Posterior vena cava (tissue), 2 donors: ENCODE results near the gene CKAP5. TPM values are rescaled to one million over a fixed set of nuclear protein-coding genes. Genes with fewer than 3 reads are reported as not detected.
"Not testable (repeated sequence)": the region's sequence is repeated elsewhere in the genome, so short reads cannot be mapped to it uniquely, and the experiment has no call there.

Source experiments
- DNase-seq: peaks from one replicate; pipeline ENCODE4 v3.0.0-alpha.2; 2020; ENCODE audit warnings: low spot score
- intact Hi-C, 2 donors: fragments of 100-400 bp; cut with DNase I; formaldehyde crosslinking; loops; one replicate each; pipeline versions ENCODE4 v1.14.1 to v1.14.2; 2022 to 2023
- total RNA-seq, 2 donors: library from RNA; stranded (reverse); fragmentation: NEBNext Ultra II Directional; extraction: Animal tissue kit (Norgen Biotek cat#: 25700); gene quantifications; one replicate each; pipeline ENCODE4 v1.2.1, GENCODE V29; 2021
- donor health status: DM: yes; HTN: yes; CAD: no.
- donor health status: DM: yes; HTN: yes; CAD: no.

The CKAP5 gene
- total RNA-seq, 2 donors from 2014 or later: 56.8 to 66.4 TPM

GRCh38 chr11:46801694-46802470 lies 44.2 kb downstream of the CKAP5 start:
- intact Hi-C loops: no loop called here

GRCh38 chr11:46800177-46800576 lies 45.9 kb downstream of the CKAP5 start:
- intact Hi-C loops: no loop called here
- DNase-seq: no peak

More at GRCh38 chr11:46801694-46802470, 44.2 kb downstream of the CKAP5 start:
- DNase-seq: no peak

DNA sequence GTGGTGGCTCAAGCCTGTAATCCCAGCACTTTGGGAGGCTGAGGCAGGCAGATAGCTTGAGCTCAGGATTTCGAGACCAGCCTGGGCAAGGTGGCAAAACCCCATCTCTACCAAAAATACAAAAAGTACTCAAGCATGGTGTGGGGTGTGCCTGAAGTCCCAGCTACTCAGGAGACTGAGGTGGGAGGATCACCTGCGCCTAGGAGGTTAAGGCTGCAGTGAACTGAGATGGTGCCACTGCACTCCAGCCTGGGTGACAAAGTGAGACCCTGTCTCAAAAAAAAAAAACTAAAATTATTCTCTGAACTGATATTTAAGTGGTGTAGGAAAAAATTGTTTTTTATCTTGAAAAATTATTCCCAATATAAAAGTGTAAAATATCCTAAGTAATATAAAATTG lies 46.4 kb downstream of the CKAP5 start:
- DNase-seq, intact Hi-C loops: not testable (repeated sequence)

DNA sequence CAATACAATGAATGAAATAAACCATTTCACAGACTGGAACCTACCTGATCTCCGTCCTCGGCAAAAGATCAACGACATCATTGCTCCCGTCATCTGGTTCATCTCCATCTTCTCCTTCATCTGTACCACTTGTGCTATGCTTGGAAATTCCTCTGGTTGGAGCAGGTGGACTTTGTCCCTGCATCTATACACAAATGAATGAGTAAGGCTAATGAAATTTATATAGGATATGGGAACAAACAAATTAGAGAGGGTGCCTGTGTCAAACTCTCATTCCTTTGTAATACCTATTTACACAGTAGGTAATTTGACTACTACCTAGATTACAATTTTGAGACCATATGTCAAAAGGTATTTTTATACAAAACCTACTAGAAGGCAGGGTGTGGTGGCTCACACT lies 67.7 kb downstream of the CKAP5 start:
- intact Hi-C loops: no loop called here

DNA sequence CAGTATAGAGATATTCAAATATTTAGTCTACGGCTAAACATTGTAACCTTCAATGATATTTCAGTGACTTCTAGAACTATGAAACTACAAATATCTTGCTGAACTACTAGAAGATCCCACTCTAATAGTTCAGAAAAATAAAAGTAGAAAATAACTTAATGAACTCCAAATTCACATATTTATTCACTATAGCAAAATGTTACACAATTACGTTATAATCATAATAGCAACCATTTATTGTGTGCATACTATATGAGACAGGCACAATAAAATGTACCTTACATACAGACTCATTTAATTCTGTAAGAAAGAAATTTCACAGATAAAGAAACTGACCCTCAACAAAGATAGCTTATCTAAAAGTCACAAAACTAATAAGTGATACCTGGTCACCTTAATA lies 69.2 kb downstream of the CKAP5 start:
- DNase-seq: no peak
- intact Hi-C loops: no loop called here

More for the DNA sequence above, 67.7 kb downstream of the CKAP5 start:
- DNase-seq: no peak

DNA sequence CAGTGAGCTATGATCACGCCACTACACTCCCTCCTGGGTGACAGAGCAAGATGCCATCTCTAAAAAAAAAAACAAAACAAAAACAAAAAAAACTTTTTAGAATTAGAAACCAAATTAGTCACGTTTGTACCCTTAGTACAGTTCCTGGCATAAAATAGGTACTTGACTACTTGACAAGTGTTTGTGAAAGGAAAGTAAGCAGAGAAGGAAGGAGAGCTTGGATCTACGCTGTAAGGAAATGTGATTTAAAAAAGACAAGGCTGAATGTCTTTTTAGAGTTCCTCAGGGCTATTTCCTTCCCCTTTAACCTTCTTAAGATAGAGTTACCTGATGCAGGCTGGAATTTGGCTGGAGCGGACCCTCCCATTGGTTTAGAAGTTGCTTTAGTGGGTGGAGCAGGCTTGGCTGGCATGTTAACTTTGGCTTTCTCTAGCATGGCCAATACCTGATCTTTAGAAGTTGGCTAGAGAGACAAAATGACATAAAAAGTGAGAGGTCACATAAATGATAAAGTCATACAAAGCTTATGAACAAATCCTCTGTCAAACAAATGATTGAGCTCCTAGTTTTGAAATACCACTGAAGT lies 76.4 kb downstream of the CKAP5 start:
- intact Hi-C loops: no loop called here
- DNase-seq: no peak

- intact Hi-C loops: no loop called here
- no peak for DNase-seq
Measured at GRCh38 chr11:46766656-46767055, 79.4 kb downstream of the CKAP5 start.

- intact Hi-C loops: no loop called here
- DNase-seq: no peak
Measured at GRCh38 chr11:46762248-46762647, 83.8 kb downstream of the CKAP5 start.

DNA sequence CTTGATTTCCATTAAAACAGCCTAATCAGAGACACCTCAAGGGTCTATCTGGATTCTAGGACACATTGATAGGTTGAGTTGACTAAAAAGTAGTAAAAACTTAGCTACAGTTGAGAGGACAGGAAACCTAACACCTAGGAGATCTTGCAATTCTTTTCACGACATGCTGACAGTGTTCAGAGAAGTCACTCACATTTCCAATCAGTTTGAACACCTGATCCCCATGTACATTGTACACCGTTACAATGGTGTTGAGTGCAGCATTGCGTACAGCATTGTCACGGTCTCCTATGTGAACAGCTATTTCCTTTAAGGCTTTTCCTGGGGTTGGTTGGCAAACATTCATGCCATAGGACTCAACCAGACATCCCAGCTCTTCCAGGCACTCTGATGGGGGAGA lies 84.3 kb downstream of the CKAP5 start:
- intact Hi-C loops: no loop called here
- DNase-seq: no peak

GRCh38 chr11:46760429-46761128 lies 85.5 kb downstream of the CKAP5 start:
- intact Hi-C loops: no loop called here
- DNase-seq: no peak

GRCh38 chr11:46759196-46759595 lies 86.9 kb downstream of the CKAP5 start:
- no peak for DNase-seq
- intact Hi-C loops: no loop called here

GRCh38 chr11:46755962-46756361 lies 90.1 kb downstream of the CKAP5 start:
- intact Hi-C loops: no loop called here
- DNase-seq: no peak

- no peak for DNase-seq
- intact Hi-C loops: no loop called here
Measured at GRCh38 chr11:46747150-46747549, 98.9 kb downstream of the CKAP5 start.

DNA sequence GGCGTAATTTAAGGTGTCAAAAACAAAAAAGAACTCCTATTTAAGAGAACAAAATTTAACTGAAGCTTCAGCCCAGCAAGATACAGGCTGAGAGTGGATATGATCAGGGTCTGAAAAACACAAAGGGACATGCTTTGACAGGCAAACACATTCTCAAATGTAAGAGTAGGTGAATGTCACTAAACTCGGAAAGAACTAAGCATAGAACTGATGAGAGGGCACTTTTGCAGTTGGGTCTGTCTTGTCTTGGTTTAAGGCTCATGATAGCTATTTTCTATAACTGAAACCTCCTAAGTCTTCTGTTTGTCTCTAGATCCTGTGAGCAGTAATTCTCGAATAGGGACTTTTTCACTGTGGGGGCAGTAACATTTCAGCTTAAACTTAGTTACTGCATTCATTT lies 100.1 kb downstream of the CKAP5 start:
- intact Hi-C loops: no loop called here
- no peak for DNase-seq

DNA sequence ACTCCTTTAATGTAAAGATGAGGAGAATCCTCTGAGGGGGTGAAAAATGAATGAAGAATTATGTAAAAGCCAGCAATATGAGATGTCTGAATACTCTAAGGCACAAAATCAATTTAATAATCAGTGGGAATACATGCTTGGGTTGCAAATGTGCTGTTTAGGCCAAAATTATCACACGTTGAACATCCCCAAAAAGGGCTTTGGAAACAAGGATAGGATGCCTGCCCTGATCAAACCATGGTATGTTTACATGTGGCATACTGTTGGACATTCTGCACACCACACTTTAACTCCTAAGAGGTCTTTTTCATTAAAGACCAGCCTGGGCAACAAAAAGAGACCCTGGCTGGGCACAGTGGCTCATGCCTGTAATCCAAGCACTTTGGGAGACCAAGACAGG lies 100.8 kb downstream of the CKAP5 start:
- intact Hi-C loops: no loop called here
- DNase-seq: no peak

DNA sequence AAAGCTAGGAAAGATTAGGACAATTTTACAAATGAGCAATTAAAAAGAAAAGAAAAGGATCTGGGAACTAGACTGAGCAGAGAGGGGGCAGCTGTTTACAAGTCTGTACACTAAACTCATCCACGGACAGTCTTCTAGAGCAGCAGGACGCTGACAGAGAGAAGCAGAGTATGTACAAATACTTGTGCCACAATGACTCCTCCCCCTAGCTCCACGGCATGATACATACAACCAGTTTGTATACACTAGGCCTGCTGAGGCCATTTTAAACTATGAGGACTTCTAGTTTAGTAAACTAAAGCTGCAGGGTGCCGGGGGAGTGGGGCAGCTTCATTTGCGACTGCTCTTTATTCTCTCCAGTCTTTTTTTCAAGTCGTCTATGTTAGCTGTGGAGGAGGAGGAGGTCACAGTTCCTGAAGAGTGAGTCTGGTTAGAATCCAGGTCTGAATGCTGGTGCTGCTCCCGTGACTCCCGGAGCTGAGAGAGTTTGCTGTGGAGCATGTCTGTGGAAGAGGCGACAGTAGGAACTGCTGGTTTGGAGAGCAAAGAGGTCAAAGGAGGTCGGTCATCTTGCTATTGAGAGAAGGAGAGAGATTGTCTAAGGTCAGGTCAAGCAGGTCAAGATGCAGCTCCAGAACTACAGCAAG lies 102.3 kb downstream of the CKAP5 start:
- no peak for DNase-seq
- intact Hi-C loops: no loop called here

DNA sequence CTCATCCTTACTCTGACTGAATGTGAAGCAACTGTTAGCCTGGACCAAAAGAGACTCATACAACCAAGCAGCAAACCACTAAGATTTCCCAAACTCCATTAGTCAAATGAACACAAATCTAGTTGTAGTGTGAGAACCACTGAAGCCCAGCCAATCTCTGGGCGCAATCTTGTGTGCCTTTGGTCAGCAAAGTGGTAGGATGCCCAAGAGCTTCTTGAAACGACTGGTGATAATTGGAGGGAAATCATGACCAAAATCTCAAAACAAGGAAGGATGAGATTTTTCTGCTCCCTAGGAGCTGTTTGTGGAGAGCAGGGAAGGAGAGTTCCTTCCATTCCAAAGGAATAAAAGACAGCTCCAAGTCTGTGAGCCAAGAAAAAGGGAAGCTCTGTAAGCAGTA lies 103.0 kb downstream of the CKAP5 start:
- intact Hi-C loops: no loop called here
- no peak for DNase-seq

- DNase-seq: no peak
- intact Hi-C loops: no loop called here
Measured at GRCh38 chr11:46741600-46742484, 104.2 kb downstream of the CKAP5 start.

GRCh38 chr11:46738887-46739286 lies 107.2 kb downstream of the CKAP5 start:
- no peak for DNase-seq
- intact Hi-C loops: no loop called here
